PC-3 (cell line): ENCODE data around the gene ATXN3.

Source experiments
- EZH2phosphoT487 ChIP-seq: fragments of 300-600 bp; sonication (generic); IDR thresholded peaks from 2 replicates; pipeline ENCODE4 v1.6.1; 2018; ENCODE audit warnings: mild to moderate bottlenecking, antibody characterized with exemption, low read length, borderline replicate concordance
- TF ChIP-seq, protein P1 (sequence below): fragments of 300-600 bp; sonication (generic); conservative IDR thresholded peaks from 2 replicates; pipeline ENCODE4 v1.5.1; 2017; ENCODE audit warnings: antibody characterized with exemption, low read depth, mild to moderate bottlenecking, low read length

DNA sequence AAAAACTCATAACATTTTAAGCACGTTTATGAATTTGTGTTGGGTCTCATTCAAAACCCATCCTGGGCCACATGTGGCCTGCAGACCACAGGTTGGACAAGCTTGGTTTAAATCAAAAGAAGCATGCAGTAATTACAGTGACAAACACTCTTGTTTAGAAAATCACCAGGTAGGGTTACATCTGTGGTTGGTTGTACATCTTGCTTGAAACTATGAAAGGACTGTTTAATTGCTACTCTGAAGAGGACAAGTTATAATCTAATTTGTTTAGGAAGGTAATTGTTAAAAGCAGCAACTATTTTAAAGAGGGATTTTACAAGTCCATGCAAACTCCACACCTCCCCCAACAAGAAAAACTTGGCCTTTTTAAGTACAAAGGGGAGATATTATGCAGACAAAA, 70.5 kb downstream of the ATXN3 start:
- TF ChIP-seq, protein P1, sequence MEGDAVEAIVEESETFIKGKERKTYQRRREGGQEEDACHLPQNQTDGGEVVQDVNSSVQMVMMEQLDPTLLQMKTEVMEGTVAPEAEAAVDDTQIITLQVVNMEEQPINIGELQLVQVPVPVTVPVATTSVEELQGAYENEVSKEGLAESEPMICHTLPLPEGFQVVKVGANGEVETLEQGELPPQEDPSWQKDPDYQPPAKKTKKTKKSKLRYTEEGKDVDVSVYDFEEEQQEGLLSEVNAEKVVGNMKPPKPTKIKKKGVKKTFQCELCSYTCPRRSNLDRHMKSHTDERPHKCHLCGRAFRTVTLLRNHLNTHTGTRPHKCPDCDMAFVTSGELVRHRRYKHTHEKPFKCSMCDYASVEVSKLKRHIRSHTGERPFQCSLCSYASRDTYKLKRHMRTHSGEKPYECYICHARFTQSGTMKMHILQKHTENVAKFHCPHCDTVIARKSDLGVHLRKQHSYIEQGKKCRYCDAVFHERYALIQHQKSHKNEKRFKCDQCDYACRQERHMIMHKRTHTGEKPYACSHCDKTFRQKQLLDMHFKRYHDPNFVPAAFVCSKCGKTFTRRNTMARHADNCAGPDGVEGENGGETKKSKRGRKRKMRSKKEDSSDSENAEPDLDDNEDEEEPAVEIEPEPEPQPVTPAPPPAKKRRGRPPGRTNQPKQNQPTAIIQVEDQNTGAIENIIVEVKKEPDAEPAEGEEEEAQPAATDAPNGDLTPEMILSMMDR, result no peak
- TF ChIP-seq EZH2phosphoT487, result no peak
